SK-N-SH (cell line): ENCODE results near the gene PLXND1. TPM values are rescaled to one million over a fixed set of nuclear protein-coding genes. Genes with fewer than 3 reads are reported as not detected.

Experiments used
- CTCF ChIA-PET: fragments of 300-600, 350-600 bp; formaldehyde crosslinking; extraction: SDS; loops from one replicate; lab custom pipeline; 2021; lab: Yijun Ruan, JAX
- POLR2A ChIA-PET: fragments of 350-600 bp; sonication (Branson Sonifier 250); formaldehyde crosslinking; extraction: SDS; loops from one replicate; lab custom pipeline; 2020; ENCODE audit warnings: antibody characterized with exemption, inconsistent platforms; lab: Yijun Ruan, JAX
- DNase-seq: peaks from one replicate; pipeline ENCODE4 v3.0.0; 2012
- H2AFZ ChIP-seq: fragments of 200-600 bp; sonication (generic); 2 replicates; pipeline ENCODE4 v1.8.1; 2016; ENCODE audit warnings: antibody characterized with exemption, mild to moderate bottlenecking, low read depth
- H3F3A ChIP-seq: fragments of 200-600 bp; sonication (generic); replicated peaks from 2 replicates; pipeline ENCODE3; 2016; ENCODE audit warnings: antibody characterized with exemption, mild to moderate bottlenecking; ENCODE audit not compliant: insufficient read depth
- H3K27ac ChIP-seq, 2 experiments: fragments of 200-500 bp in 1 of 2; fragments of 200-600 bp in 1 of 2; sonication (Bioruptor generic) in 1 of 2; sonication (generic), shearing (Covaris generic) in 1 of 2; 2 replicates each; pipeline versions ENCODE4 v1.5.1 to v1.6.1; 2014 to 2016; ENCODE audit warnings: low read depth in 2 of 2, inconsistent platforms in 1 of 2, low read length in 1 of 2, mild to moderate bottlenecking in 1 of 2, mixed read lengths in 1 of 2
- H3K27me3 ChIP-seq: fragments of 200-600 bp; sonication (generic), shearing (Covaris generic); 2 replicates; pipeline ENCODE4 v1.6.1; 2016; ENCODE audit warnings: mixed run types; ENCODE audit not compliant: insufficient read depth
- H3K36me3 ChIP-seq, 2 experiments: fragments of 200-500 bp in 1 of 2; fragments of 200-600 bp in 1 of 2; sonication (Bioruptor generic) in 1 of 2; sonication (generic) in 1 of 2; replicated peaks in 1 of 2; 2 replicates each; pipeline versions ENCODE3 to v1.5.1; 2014 to 2016; ENCODE audit warnings: low read length in 1 of 2, mild to moderate bottlenecking in 1 of 2; ENCODE audit not compliant: insufficient read depth in 2 of 2, control insufficient read depth in 1 of 2
- H3K4me1 ChIP-seq, 2 experiments: fragments of 200-500 bp in 1 of 2; fragments of 200-600 bp in 1 of 2; sonication (Bioruptor generic) in 1 of 2; sonication (generic), shearing (Covaris generic) in 1 of 2; 2 replicates each; pipeline versions ENCODE4 v1.5.1 to v1.6.1; 2014 to 2016; ENCODE audit warnings: low read depth in 1 of 2, low read length in 1 of 2, mixed run types in 1 of 2; ENCODE audit not compliant: insufficient read depth in 2 of 2, control insufficient read depth in 1 of 2
- H3K4me2 ChIP-seq: fragments of 200-600 bp; sonication (generic), shearing (Covaris generic); 2 replicates; pipeline ENCODE4 v1.6.1; 2017; ENCODE audit warnings: mixed run types
- H3K4me3 ChIP-seq, 2 experiments: fragments of 200-500 bp in 1 of 2; fragments of 200-600 bp in 1 of 2; sonication (Bioruptor generic) in 1 of 2; sonication (generic), shearing (Covaris generic) in 1 of 2; 2 replicates each; pipeline versions ENCODE4 v1.5.1 to v1.8.1; 2014 to 2016; ENCODE audit warnings: low read depth in 2 of 2, inconsistent platforms in 1 of 2, low read length in 1 of 2, mild to moderate bottlenecking in 1 of 2, mixed read lengths in 1 of 2, moderate library complexity in 1 of 2
- H3K79me2 ChIP-seq: fragments of 200-600 bp; sonication (generic); 2 replicates; pipeline ENCODE4 v1.8.1; 2017; ENCODE audit warnings: mild to moderate bottlenecking; ENCODE audit not compliant: insufficient read depth
- H3K9ac ChIP-seq: fragments of 200-600 bp; sonication (generic); 2 replicates; pipeline ENCODE4 v1.6.1; 2017; ENCODE audit warnings: mixed run types
- H3K9me2 ChIP-seq: fragments of 200-600 bp; sonication (generic); 2 replicates; pipeline ENCODE4 v1.6.1; 2017; ENCODE audit warnings: mixed run types
- H3K9me3 ChIP-seq: fragments of 200-600 bp; sonication (generic); 2 replicates; pipeline ENCODE4 v1.6.1; 2017; ENCODE audit warnings: mixed run types, mild to moderate bottlenecking, moderate library complexity
- H4K20me1 ChIP-seq: fragments of 200-600 bp; sonication (generic); 2 replicates; pipeline ENCODE4 v1.6.1; 2017; ENCODE audit warnings: mild to moderate bottlenecking, mixed run types; ENCODE audit not compliant: insufficient read depth
- CHD2 ChIP-seq: fragments of 150-350 bp; IDR thresholded peaks from 2 replicates; pipeline ENCODE4 v1.6.1; 2018; ENCODE audit warnings: low read length; ENCODE audit not compliant: partially characterized antibody
- FOSL2 ChIP-seq: IDR thresholded peaks from 2 replicates; pipeline ENCODE4 v1.4.0; 2012; ENCODE audit warnings: low read depth, mild to moderate bottlenecking, moderate library complexity, borderline replicate concordance
- GATA2 ChIP-seq: sonication (generic); formaldehyde crosslinking; IDR thresholded peaks from 2 replicates; pipeline ENCODE4 v1.5.0; 2020; ENCODE audit warnings: mild to moderate bottlenecking, missing genetic modification reagents
- IRF3 ChIP-seq: fragments of 150-350 bp; IDR thresholded peaks from 2 replicates; pipeline ENCODE4 v1.6.1; 2016; ENCODE audit warnings: mild to moderate bottlenecking, low read depth, low read length
- MAX ChIP-seq: IDR thresholded peaks from 2 replicates; pipeline ENCODE4 v1.4.0; 2012; ENCODE audit warnings: low read depth
- MEF2A ChIP-seq: IDR thresholded peaks from 2 replicates; pipeline ENCODE4 v1.4.0; 2012; ENCODE audit warnings: low read depth, borderline replicate concordance
- PBX3 ChIP-seq: IDR thresholded peaks from 2 replicates; pipeline ENCODE4; 2012
- POLR2AphosphoS5 ChIP-seq: IDR thresholded peaks from 2 replicates; pipeline ENCODE4 v1.6.1; 2012; ENCODE audit warnings: low read depth, low read length
- REST ChIP-seq: IDR thresholded peaks from 2 replicates; pipeline ENCODE4 v1.6.1; 2012; ENCODE audit warnings: mild to moderate bottlenecking, low read depth, low read length, moderate library complexity
- RFX5 ChIP-seq: IDR thresholded peaks from 2 replicates; pipeline ENCODE4 v1.6.1; 2012; ENCODE audit warnings: mild to moderate bottlenecking, improper control_type of control experiment, low read length
- RXRA ChIP-seq: IDR thresholded peaks from 2 replicates; pipeline ENCODE4 v1.4.0; 2012; ENCODE audit warnings: low read depth, mild to moderate bottlenecking, borderline replicate concordance
- TCF12 ChIP-seq: IDR thresholded peaks from 2 replicates; pipeline ENCODE4 v1.4.0; 2012
- TEAD4 ChIP-seq: IDR thresholded peaks from 2 replicates; pipeline ENCODE4 v1.4.0; 2012; ENCODE audit warnings: mild to moderate bottlenecking, borderline replicate concordance; ENCODE audit not compliant: insufficient read depth
- ZBTB33 ChIP-seq: IDR thresholded peaks from 2 replicates; pipeline ENCODE4 v1.4.0; 2012; ENCODE audit warnings: low read depth, borderline replicate concordance
- WGBS: methylation state at CpG from one replicate; pipeline ENCODE4 v1.1.6; 2017; ENCODE audit warnings: low lambda C conversion rate; 5-methylcytosine and 5-hydroxymethylcytosine counted together
- polyA plus RNA-seq, 3 experiments: library from polyadenylated mRNA; depleted of rRNA; stranded (reverse); fragments of >200 nt; gene quantifications; 2 replicates each; pipeline ENCODE4 v1.2.3, GENCODE V29; 2012

The PLXND1 gene
- polyA plus RNA-seq, 1 of the 3 experiments (the other 2 are of a cell fraction): 53.5 TPM

GRCh38 chr3:129553719-129554118 is 52.8 kb downstream of the PLXND1 start:
- H3K4me1 ChIP-seq: peaks cover 7 to 40% of the 10 kb centered on the region in 2 experiments
- WGBS: 95% methylated on average over 15 of the region's 15 CpGs
- CTCF ChIA-PET: interaction anchor here (2.5 kb wide), 1 partner anchor 63 kb away, joined by 7 read pairs; no protein-coding TSS in a partner anchor
- no peaks in the 10 kb centered on the region for H3K9me3 ChIP-seq
- H3K36me3 ChIP-seq: no peaks in the 10 kb centered on the region
- no peak overlapping the region for H3K9ac ChIP-seq
- POLR2A ChIA-PET: no interaction called here
- no peaks in the 10 kb centered on the region for H3K9me2 ChIP-seq
- no peaks in the 10 kb centered on the region for H4K20me1 ChIP-seq
- no peaks in the 10 kb centered on the region for H3K79me2 ChIP-seq
- no peak overlapping the region for H3K4me2 ChIP-seq
- no peak overlapping the region for H3K4me3 ChIP-seq
- no peak for DNase-seq
- H3K27ac ChIP-seq: no peak overlapping the region
- H2AFZ ChIP-seq: no peak overlapping the region
- no peaks in the 10 kb centered on the region for H3K27me3 ChIP-seq
- TF ChIP-seq REST (no peak), RXRA (no peak), RFX5 (no peak), PBX3 (no peak), MAX (no peak), IRF3 (no peak), POLR2AphosphoS5 (no peak), TCF12 (no peak), CHD2 (no peak), FOSL2 (no peak), MEF2A (no peak), ZBTB33 (no peak), GATA2 (CRISPR knock-in tag) (no peak), TEAD4 (no peak)
- peaks cover 5% of the 10 kb centered on the region for H3F3A ChIP-seq
